GM12878 (cell line): ENCODE data around the gene RIC8B. TPM values are rescaled to one million over a fixed set of nuclear protein-coding genes. Genes with fewer than 3 reads are reported as not detected.

Experiments used
- BACH1 ChIP-seq: fragments of 450-650 bp; IDR thresholded peaks from 2 replicates; pipeline ENCODE4 v1.6.1; 2017; ENCODE audit warnings: mild to moderate bottlenecking, borderline replicate concordance
- BMI1 ChIP-seq: fragments of 450-650 bp; IDR thresholded peaks from 2 replicates; pipeline ENCODE4 v1.6.1; 2016; ENCODE audit warnings: mild to moderate bottlenecking, moderate library complexity, borderline replicate concordance
- CBX3 ChIP-seq: fragments of 200-600 bp; sonication (generic); IDR thresholded peaks from 2 replicates; pipeline ENCODE4 v1.6.1; 2016; ENCODE audit warnings: low read depth, borderline replicate concordance
- CREM ChIP-seq: IDR thresholded peaks from 2 replicates; pipeline ENCODE4 v1.6.1; 2014; ENCODE audit warnings: antibody characterized with exemption, low read depth
- DPF2 ChIP-seq: fragments of 450-650 bp; IDR thresholded peaks from 2 replicates; pipeline ENCODE4 v1.6.1; 2017; ENCODE audit warnings: mild to moderate bottlenecking
- ETV6 ChIP-seq, 2 experiments: fragments of 450-650 bp in 1 of 2; IDR thresholded peaks in 1 of 2; conservative IDR thresholded peaks in 1 of 2; 2 replicates each; pipeline ENCODE4 v1.6.1; 2014; ENCODE audit warnings: antibody characterized with exemption in 1 of 2, borderline replicate concordance in 1 of 2, low read depth in 1 of 2, mild to moderate bottlenecking in 1 of 2, moderate library complexity in 1 of 2
- FOS ChIP-seq: IDR thresholded peaks from 3 replicates; pipeline ENCODE4 v1.6.1; 2011; ENCODE audit warnings: borderline replicate concordance; ENCODE audit not compliant: insufficient read length; ENCODE audit errors: extremely low read depth
- FOXM1 ChIP-seq: IDR thresholded peaks from 2 replicates; pipeline ENCODE4 v1.6.1; 2012; ENCODE audit warnings: low read depth, mild to moderate bottlenecking, inconsistent platforms, low read length, moderate library complexity
- IKZF1 ChIP-seq: fragments of 450-650 bp; conservative IDR thresholded peaks from 2 replicates; pipeline ENCODE4 v1.6.1; 2017; ENCODE audit warnings: antibody characterized with exemption, mild to moderate bottlenecking
- IKZF2 ChIP-seq, 2 experiments: fragments of 450-650 bp; IDR thresholded peaks; 2 replicates each; pipeline ENCODE4 v1.6.1; 2017; ENCODE audit warnings: mild to moderate bottlenecking in 2 of 2, moderate library complexity in 2 of 2
- KLF5 ChIP-seq: fragments of 450-650 bp; IDR thresholded peaks from 2 replicates; pipeline ENCODE4 v1.6.1; 2014; ENCODE audit warnings: mild to moderate bottlenecking; ENCODE audit not compliant: partially characterized antibody
- MTA2 ChIP-seq: fragments of 450-650 bp; IDR thresholded peaks from 2 replicates; pipeline ENCODE4 v1.6.1; 2016; ENCODE audit warnings: low read depth, mild to moderate bottlenecking, moderate library complexity
- PML ChIP-seq: IDR thresholded peaks from 2 replicates; pipeline ENCODE4 v1.6.1; 2012; ENCODE audit warnings: low read length, inconsistent platforms
- POLR2AphosphoS2 ChIP-seq: IDR thresholded peaks from 2 replicates; pipeline ENCODE4 v1.6.1; 2011; ENCODE audit warnings: low read depth, mild to moderate bottlenecking, low read length, improper control_type of control experiment, moderate library complexity
- SIN3A ChIP-seq: IDR thresholded peaks from 2 replicates; pipeline ENCODE4 v1.6.1; 2012; ENCODE audit warnings: low read depth, low read length, improper control_type of control experiment
- SMARCA5 ChIP-seq: fragments of 450-650 bp; IDR thresholded peaks from 2 replicates; pipeline ENCODE4 v1.6.1; 2017; ENCODE audit warnings: mild to moderate bottlenecking
- TCF3 ChIP-seq: IDR thresholded peaks from 2 replicates; pipeline ENCODE4 v1.6.1; 2012; ENCODE audit warnings: low read depth, mild to moderate bottlenecking, low read length, borderline replicate concordance; ENCODE audit not compliant: insufficient read depth
- ZNF274 ChIP-seq: IDR thresholded peaks from one replicate; pipeline ENCODE4 v1.8.0; 2011; ENCODE audit not compliant: insufficient read length, insufficient read depth
- ZNF384 ChIP-seq: IDR thresholded peaks from 2 replicates; pipeline ENCODE4 v1.6.1; 2012; ENCODE audit warnings: low read depth, mild to moderate bottlenecking, low read length, improper control_type of control experiment, borderline replicate concordance
- polyA plus RNA-seq, 11 experiments: library from polyadenylated mRNA; depleted of rRNA in 4 of 11; unstranded in 6 of 11; stranded (reverse) in 5 of 11; fragments of >200 nt; fragmentation: Nextera tagmentation in 4 of 11; fragmentation: Illumina TruSeq in 1 of 11; extraction: Ambion mirVana in 4 of 11; extraction: Trizol in 1 of 11; gene quantifications; 1 replicate in 1 of 11; 2 replicates in 10 of 11; pipeline versions ENCODE4 v1.2.1 to v1.2.3, GENCODE V29; 2011 to 2016; ENCODE audit warnings: inconsistent platforms in 2 of 11, missing spikeins in 2 of 11, low read depth in 1 of 11
- total RNA-seq, 4 experiments: library from RNA; depleted of rRNA in 3 of 4; stranded (reverse); fragments of >200 nt in 3 of 4; fragmentation: Illumina TruSeq in 1 of 4; extraction: Trizol in 1 of 4; gene quantifications; 2 replicates each; pipeline versions ENCODE4 v1.2.1 to v1.2.3, GENCODE V29; 2013 to 2021
- TF ChIP-seq, protein P1 (sequence below): fragments of 450-650 bp; IDR thresholded peaks from 2 replicates; pipeline ENCODE4 v1.6.1; 2017; ENCODE audit warnings: mild to moderate bottlenecking, low read depth, inconsistent platforms; ENCODE audit not compliant: poor library complexity, severe bottlenecking
- TF ChIP-seq, protein P2 (sequence below): fragments of 450-650 bp; IDR thresholded peaks from 2 replicates; pipeline ENCODE4 v1.6.1; 2017; ENCODE audit warnings: mild to moderate bottlenecking
- TF ChIP-seq, protein P3 (sequence below): fragments of 150-350 bp; IDR thresholded peaks from 2 replicates; pipeline ENCODE4 v1.6.1; 2014; ENCODE audit warnings: mild to moderate bottlenecking, low read depth, low read length
- TF ChIP-seq, protein P4 (sequence below): fragments of 450-650 bp; IDR thresholded peaks from 2 replicates; pipeline ENCODE4 v1.6.1; 2017; ENCODE audit warnings: borderline replicate concordance

RIC8B gene
- total and polyA plus RNA-seq, 10 of the 15 experiments (the other 5 are each of a cell fraction or from before 2014, with no cell fraction given): 2.3 to 10.8 (median 6.2) TPM

DNA sequence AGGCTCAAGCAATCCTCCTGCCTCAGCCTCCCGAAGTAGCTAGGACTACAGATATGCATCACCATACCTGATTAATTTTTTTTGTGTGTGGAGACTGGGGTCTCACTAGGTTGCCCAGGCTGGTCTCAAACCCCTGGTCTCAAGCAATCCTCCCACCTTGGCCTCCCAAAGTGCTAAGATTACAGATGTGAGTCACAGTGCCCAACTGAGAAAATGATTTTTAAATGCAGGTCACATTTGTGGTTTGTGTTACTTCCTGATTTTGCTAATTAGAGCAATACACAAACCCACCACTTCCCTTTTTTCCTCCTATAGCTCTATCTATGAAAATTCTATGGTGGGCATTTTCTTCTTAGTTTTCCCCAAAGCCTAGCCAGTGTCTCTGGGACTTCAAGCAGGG is 135.7 kb downstream of the RIC8B start (continued):
- TF ChIP-seq MTA2 (peak; percentile 99), DPF2 (peak; percentile 98), FOXM1 (peak; percentile 70; the same call in 1 of the 2 replicates), BACH1 (peak; percentile 94; the same call in 1 of the 2 replicates), FOS (no peak), SMARCA5 (peak; percentile 96), POLR2AphosphoS2 (no peak), KLF5 (peak; percentile 25), TCF3 (no peak), IKZF1 (peak; percentile 93), CBX3 (no peak), ZNF274 (no peak), ZNF384 (no peak), ETV6 (conservative IDR thresholded peaks at IDR 0.05 in 1 of 2, IDR thresholded peaks at IDR 0.05 in 1 of 2; ENCODE audit: borderline replicate concordance in 1 of 2, low read depth in 1 of 2) (peak in 1 of 2 experiments; percentile 57; a peak in 1 of 4 replicates), IKZF2 (IDR thresholded peaks at IDR 0.05) (peak; percentile 95 to 97), PML (0 out of 2 replicates have a peak, but pooled peaks have one; percentile 28), SIN3A (no peak), BMI1 (peak; percentile 84; the same call in 1 of the 2 replicates), CREM (no peak)
- TF ChIP-seq, protein P1, sequence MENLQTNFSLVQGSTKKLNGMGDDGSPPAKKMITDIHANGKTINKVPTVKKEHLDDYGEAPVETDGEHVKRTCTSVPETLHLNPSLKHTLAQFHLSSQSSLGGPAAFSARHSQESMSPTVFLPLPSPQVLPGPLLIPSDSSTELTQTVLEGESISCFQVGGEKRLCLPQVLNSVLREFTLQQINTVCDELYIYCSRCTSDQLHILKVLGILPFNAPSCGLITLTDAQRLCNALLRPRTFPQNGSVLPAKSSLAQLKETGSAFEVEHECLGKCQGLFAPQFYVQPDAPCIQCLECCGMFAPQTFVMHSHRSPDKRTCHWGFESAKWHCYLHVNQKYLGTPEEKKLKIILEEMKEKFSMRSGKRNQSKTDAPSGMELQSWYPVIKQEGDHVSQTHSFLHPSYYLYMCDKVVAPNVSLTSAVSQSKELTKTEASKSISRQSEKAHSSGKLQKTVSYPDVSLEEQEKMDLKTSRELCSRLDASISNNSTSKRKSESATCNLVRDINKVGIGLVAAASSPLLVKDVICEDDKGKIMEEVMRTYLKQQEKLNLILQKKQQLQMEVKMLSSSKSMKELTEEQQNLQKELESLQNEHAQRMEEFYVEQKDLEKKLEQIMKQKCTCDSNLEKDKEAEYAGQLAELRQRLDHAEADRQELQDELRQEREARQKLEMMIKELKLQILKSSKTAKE: peak; percentile 84
- TF ChIP-seq, protein P2, sequence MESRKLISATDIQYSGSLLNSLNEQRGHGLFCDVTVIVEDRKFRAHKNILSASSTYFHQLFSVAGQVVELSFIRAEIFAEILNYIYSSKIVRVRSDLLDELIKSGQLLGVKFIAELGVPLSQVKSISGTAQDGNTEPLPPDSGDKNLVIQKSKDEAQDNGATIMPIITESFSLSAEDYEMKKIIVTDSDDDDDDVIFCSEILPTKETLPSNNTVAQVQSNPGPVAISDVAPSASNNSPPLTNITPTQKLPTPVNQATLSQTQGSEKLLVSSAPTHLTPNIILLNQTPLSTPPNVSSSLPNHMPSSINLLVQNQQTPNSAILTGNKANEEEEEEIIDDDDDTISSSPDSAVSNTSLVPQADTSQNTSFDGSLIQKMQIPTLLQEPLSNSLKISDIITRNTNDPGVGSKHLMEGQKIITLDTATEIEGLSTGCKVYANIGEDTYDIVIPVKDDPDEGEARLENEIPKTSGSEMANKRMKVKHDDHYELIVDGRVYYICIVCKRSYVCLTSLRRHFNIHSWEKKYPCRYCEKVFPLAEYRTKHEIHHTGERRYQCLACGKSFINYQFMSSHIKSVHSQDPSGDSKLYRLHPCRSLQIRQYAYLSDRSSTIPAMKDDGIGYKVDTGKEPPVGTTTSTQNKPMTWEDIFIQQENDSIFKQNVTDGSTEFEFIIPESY: no peak
- TF ChIP-seq, protein P3, sequence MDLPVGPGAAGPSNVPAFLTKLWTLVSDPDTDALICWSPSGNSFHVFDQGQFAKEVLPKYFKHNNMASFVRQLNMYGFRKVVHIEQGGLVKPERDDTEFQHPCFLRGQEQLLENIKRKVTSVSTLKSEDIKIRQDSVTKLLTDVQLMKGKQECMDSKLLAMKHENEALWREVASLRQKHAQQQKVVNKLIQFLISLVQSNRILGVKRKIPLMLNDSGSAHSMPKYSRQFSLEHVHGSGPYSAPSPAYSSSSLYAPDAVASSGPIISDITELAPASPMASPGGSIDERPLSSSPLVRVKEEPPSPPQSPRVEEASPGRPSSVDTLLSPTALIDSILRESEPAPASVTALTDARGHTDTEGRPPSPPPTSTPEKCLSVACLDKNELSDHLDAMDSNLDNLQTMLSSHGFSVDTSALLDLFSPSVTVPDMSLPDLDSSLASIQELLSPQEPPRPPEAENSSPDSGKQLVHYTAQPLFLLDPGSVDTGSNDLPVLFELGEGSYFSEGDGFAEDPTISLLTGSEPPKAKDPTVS: no peak
- TF ChIP-seq, protein P4, sequence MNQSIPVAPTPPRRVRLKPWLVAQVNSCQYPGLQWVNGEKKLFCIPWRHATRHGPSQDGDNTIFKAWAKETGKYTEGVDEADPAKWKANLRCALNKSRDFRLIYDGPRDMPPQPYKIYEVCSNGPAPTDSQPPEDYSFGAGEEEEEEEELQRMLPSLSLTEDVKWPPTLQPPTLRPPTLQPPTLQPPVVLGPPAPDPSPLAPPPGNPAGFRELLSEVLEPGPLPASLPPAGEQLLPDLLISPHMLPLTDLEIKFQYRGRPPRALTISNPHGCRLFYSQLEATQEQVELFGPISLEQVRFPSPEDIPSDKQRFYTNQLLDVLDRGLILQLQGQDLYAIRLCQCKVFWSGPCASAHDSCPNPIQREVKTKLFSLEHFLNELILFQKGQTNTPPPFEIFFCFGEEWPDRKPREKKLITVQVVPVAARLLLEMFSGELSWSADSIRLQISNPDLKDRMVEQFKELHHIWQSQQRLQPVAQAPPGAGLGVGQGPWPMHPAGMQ: no peak
